Measurements from ENCODE around the gene PINLYP. TPM values are rescaled to one million over a fixed set of nuclear protein-coding genes. Genes with fewer than 3 reads are reported as not detected.

Gene PINLYP
- total RNA-seq, 1 experiment from 2014 or later = 6.4 TPM

DNA sequence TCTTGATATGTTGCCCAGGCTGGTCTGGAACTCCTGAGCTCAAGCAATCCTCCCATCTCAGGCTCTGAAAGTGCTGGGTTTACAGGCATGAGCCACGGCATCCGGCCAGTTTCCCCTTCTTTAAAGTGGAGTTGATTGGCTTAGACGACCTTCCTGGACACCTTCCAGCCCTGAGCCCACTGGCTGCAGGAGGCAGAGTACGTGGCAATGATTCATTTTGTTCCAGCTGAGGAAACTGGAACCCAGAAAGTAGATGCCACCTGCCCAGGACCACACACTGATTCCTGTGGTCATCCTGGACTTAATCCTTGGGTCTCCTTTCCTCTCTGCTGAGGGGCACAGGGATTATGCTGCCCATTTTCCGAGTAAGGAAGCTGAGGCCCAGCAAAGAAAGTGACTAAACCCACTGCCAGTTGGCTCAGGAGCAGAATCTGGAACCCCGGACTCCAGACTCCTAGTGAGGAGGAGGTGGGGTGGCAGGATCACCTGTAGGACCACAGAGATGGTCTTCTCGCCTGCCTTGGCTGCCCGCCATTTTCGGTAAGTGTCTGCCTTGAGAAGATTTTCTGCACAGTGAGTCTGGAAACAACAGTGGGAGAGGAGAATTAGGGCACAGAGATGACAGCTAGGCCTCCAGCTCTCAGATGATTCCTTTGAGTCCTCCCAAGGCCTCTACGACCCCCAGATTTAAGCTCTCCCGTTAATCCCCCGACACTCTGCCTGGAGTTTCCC is 1.0 kb upstream of the PINLYP start:
- no peaks in the 10 kb centered on the region; the same call in none of the 2 replicates for H3K27me3 Mint-ChIP-seq (ENCODE audit: low read depth)
- no peaks in the 10 kb centered on the region; the same call in 1 of the 2 replicates for H3K36me3 Mint-ChIP-seq
- H3K4me3 Mint-ChIP-seq = peak overlapping the region; percentile 96
- ChIA-PET CTCF (interaction anchor here (0.6 to 2.8 kb wide), 6 partner anchors 12 to 1182 kb away, joined by 3 to 18 read pairs (median 4); partner anchors contain the start of genes IRGQ and ZNF576), POLR2A (interaction anchor here (1.0 kb wide), 1 partner anchor 20 kb away, joined by 4 read pairs; no protein-coding TSS in a partner anchor)
- no peak for TF ChIP-seq EMX1 (CRISPR knock-in tag; IDR thresholded peaks at IDR 0.05)
- TF ChIP-seq, protein P1, sequence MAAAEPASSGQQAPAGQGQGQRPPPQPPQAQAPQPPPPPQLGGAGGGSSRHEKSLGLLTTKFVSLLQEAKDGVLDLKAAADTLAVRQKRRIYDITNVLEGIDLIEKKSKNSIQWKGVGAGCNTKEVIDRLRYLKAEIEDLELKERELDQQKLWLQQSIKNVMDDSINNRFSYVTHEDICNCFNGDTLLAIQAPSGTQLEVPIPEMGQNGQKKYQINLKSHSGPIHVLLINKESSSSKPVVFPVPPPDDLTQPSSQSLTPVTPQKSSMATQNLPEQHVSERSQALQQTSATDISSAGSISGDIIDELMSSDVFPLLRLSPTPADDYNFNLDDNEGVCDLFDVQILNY (CRISPR knock-in tag; IDR thresholded peaks at IDR 0.05) = no peak
- TF ChIP-seq, protein P2, sequence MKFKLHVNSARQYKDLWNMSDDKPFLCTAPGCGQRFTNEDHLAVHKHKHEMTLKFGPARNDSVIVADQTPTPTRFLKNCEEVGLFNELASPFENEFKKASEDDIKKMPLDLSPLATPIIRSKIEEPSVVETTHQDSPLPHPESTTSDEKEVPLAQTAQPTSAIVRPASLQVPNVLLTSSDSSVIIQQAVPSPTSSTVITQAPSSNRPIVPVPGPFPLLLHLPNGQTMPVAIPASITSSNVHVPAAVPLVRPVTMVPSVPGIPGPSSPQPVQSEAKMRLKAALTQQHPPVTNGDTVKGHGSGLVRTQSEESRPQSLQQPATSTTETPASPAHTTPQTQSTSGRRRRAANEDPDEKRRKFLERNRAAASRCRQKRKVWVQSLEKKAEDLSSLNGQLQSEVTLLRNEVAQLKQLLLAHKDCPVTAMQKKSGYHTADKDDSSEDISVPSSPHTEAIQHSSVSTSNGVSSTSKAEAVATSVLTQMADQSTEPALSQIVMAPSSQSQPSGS (CRISPR knock-in tag; IDR thresholded peaks at IDR 0.05; ENCODE audit: borderline replicate concordance, low read depth) = no peak
- TF ChIP-seq, protein P3, sequence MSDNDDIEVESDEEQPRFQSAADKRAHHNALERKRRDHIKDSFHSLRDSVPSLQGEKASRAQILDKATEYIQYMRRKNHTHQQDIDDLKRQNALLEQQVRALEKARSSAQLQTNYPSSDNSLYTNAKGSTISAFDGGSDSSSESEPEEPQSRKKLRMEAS (CRISPR knock-in tag; IDR thresholded peaks at IDR 0.05) = no peak
- TF ChIP-seq, protein P4, sequence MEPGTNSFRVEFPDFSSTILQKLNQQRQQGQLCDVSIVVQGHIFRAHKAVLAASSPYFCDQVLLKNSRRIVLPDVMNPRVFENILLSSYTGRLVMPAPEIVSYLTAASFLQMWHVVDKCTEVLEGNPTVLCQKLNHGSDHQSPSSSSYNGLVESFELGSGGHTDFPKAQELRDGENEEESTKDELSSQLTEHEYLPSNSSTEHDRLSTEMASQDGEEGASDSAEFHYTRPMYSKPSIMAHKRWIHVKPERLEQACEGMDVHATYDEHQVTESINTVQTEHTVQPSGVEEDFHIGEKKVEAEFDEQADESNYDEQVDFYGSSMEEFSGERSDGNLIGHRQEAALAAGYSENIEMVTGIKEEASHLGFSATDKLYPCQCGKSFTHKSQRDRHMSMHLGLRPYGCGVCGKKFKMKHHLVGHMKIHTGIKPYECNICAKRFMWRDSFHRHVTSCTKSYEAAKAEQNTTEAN (CRISPR knock-in tag; IDR thresholded peaks at IDR 0.05) = no peak
- TF ChIP-seq, protein P5, sequence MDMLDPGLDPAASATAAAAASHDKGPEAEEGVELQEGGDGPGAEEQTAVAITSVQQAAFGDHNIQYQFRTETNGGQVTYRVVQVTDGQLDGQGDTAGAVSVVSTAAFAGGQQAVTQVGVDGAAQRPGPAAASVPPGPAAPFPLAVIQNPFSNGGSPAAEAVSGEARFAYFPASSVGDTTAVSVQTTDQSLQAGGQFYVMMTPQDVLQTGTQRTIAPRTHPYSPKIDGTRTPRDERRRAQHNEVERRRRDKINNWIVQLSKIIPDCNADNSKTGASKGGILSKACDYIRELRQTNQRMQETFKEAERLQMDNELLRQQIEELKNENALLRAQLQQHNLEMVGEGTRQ (CRISPR knock-in tag; IDR thresholded peaks at IDR 0.05) = no peak
- TF ChIP-seq ZNF671 (CRISPR knock-in tag; IDR thresholded peaks at IDR 0.05) = no peak
- H3K4me1 Mint-ChIP-seq = peaks cover 33% of the 10 kb centered on the region
- ATAC-seq = no peak
- DNase-seq (ENCODE audit: low spot score) = no peak
- no peaks in the 10 kb centered on the region for H3K9me3 Mint-ChIP-seq
- H3K27ac Mint-ChIP-seq = peak overlapping the region; percentile 91; the same call in 1 of the 2 replicates

DNA sequence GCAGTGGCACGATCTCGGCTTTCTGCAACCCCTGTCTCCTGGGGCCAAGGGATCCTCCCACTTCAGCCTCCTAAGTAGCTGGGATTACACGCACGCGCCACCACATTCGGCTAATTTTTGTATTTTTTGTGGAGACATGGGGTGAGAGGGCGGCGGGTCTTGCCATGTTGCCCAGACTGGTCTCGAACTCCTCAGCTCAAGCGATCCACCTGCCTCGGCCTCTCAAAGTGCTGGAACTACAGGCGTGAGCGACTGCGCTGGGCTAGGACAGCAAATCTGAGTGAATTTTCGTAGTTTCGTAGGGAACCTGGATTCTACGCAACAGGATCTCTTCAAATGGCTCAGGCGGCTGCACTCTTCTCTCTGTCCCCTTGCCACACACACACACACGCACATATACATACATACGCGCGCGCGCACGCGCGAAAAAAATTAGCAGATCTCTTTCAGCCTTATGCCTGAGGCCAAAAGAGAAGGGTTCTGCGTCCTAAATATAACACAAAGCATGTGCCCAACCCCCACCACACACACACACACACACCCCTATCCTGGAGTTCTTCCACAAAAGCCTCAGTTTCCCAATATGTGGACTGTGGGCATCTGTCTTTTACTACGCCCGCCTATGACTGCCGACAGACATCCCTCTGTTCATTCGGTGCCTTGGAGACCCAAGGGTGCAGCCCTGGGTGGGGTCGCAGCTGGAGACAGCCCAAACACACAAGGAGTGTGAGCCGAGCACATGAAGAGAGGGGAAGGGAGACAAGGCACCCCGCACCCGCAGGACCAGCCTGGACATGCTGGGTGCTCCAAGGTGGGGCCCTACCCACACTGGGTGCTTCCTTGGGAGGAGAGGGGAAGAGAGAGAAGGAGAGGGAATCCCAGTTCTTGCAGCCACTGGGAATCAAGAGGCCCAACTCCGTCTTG is 616 bp downstream of the PINLYP start:
- Mint-ChIP-seq H3K36me3 (no peaks in the 10 kb centered on the region; the same call in 1 of the 2 replicates), H3K4me3 (peak overlapping the region; percentile 96), H3K27ac (peak overlapping the region; percentile 80), H3K4me1 (peaks cover 36% of the 10 kb centered on the region), H3K27me3 (ENCODE audit: low read depth) (no peaks in the 10 kb centered on the region; the same call in none of the 2 replicates), H3K9me3 (no peaks in the 10 kb centered on the region)
- no peak; the same call in 1 of the 2 replicates for ATAC-seq
- CTCF ChIA-PET = interaction anchor here (0.8 to 2.8 kb wide), 5 partner anchors 19 to 92 kb away, joined by 3 to 17 read pairs (median 3); partner anchors contain the start of genes IRGQ and ZNF576
- TF ChIP-seq ZNF232 (CRISPR knock-in tag; IDR thresholded peaks at IDR 0.05) (no peak), NR1H2 (CRISPR knock-in tag; IDR thresholded peaks at IDR 0.05) (no peak)
- POLR2A ChIA-PET = no interaction called here
- DNase-seq (ENCODE audit: low spot score) = no peak

DNA sequence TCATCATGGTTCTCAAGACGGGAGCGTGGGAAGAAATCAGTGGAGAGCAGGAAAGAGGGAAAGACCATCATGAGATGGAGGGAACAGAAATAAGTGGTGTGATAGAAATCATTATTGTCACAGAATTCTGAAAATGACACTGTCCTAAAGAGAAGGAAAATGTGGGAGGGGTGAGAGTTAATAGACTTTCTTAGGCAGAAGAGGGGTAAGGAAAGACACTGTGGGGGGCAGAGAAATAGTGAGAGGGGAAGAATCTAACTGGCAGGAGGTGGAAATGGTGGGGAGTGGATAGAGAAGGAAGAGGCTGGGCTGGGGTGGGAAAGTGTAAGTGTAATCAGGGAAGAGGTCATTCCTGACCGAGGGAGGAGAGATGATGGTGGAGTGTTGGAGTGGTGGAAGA is 3.2 kb downstream of the PINLYP start:
- no peaks in the 10 kb centered on the region for H3K36me3 Mint-ChIP-seq
- TF ChIP-seq TCF7 (CRISPR knock-in tag; IDR thresholded peaks at IDR 0.05; ENCODE audit: low read depth) (no peak), ZNF263 (CRISPR knock-in tag; IDR thresholded peaks at IDR 0.05; ENCODE audit: low read depth) (no peak), TEAD1 (CRISPR knock-in tag; IDR thresholded peaks at IDR 0.05) (no peak), FOXJ3 (CRISPR knock-in tag; IDR thresholded peaks at IDR 0.05; ENCODE audit: borderline replicate concordance) (no peak), SOX15 (CRISPR knock-in tag; IDR thresholded peaks at IDR 0.05) (no peak)
- TF ChIP-seq, protein P6, sequence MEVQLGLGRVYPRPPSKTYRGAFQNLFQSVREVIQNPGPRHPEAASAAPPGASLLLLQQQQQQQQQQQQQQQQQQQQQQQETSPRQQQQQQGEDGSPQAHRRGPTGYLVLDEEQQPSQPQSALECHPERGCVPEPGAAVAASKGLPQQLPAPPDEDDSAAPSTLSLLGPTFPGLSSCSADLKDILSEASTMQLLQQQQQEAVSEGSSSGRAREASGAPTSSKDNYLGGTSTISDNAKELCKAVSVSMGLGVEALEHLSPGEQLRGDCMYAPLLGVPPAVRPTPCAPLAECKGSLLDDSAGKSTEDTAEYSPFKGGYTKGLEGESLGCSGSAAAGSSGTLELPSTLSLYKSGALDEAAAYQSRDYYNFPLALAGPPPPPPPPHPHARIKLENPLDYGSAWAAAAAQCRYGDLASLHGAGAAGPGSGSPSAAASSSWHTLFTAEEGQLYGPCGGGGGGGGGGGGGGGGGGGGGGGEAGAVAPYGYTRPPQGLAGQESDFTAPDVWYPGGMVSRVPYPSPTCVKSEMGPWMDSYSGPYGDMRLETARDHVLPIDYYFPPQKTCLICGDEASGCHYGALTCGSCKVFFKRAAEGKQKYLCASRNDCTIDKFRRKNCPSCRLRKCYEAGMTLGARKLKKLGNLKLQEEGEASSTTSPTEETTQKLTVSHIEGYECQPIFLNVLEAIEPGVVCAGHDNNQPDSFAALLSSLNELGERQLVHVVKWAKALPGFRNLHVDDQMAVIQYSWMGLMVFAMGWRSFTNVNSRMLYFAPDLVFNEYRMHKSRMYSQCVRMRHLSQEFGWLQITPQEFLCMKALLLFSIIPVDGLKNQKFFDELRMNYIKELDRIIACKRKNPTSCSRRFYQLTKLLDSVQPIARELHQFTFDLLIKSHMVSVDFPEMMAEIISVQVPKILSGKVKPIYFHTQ (CRISPR knock-in tag; IDR thresholded peaks at IDR 0.05) = no peak
- TF ChIP-seq, protein P7, sequence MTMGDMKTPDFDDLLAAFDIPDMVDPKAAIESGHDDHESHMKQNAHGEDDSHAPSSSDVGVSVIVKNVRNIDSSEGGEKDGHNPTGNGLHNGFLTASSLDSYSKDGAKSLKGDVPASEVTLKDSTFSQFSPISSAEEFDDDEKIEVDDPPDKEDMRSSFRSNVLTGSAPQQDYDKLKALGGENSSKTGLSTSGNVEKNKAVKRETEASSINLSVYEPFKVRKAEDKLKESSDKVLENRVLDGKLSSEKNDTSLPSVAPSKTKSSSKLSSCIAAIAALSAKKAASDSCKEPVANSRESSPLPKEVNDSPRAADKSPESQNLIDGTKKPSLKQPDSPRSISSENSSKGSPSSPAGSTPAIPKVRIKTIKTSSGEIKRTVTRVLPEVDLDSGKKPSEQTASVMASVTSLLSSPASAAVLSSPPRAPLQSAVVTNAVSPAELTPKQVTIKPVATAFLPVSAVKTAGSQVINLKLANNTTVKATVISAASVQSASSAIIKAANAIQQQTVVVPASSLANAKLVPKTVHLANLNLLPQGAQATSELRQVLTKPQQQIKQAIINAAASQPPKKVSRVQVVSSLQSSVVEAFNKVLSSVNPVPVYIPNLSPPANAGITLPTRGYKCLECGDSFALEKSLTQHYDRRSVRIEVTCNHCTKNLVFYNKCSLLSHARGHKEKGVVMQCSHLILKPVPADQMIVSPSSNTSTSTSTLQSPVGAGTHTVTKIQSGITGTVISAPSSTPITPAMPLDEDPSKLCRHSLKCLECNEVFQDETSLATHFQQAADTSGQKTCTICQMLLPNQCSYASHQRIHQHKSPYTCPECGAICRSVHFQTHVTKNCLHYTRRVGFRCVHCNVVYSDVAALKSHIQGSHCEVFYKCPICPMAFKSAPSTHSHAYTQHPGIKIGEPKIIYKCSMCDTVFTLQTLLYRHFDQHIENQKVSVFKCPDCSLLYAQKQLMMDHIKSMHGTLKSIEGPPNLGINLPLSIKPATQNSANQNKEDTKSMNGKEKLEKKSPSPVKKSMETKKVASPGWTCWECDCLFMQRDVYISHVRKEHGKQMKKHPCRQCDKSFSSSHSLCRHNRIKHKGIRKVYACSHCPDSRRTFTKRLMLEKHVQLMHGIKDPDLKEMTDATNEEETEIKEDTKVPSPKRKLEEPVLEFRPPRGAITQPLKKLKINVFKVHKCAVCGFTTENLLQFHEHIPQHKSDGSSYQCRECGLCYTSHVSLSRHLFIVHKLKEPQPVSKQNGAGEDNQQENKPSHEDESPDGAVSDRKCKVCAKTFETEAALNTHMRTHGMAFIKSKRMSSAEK (CRISPR knock-in tag; IDR thresholded peaks at IDR 0.05; ENCODE audit: borderline replicate concordance) = no peak

More for the DNA sequence above, 3.2 kb downstream of the PINLYP start:
- Mint-ChIP-seq H3K27me3 (ENCODE audit: low read depth) (no peaks in the 10 kb centered on the region; the same call in none of the 2 replicates), H3K4me1 (peaks cover 46% of the 10 kb centered on the region), H3K4me3 (peak overlapping the region; percentile 91), H3K9me3 (no peaks in the 10 kb centered on the region), H3K27ac (no peak overlapping the region)
- no peak for ATAC-seq
- ChIA-PET POLR2A (no interaction called here), CTCF (interaction anchor here (1.1 to 1.7 kb wide), 2 partner anchors 24 to 43 kb away, joined by 4 to 5 read pairs; no protein-coding TSS in a partner anchor)
- no peak for DNase-seq (ENCODE audit: low spot score)

Data from WTC11 (cell line).